ENCODE measurements around the gene ENTPD6.
"Not testable (repeated sequence)": the region's sequence is repeated elsewhere in the genome, so short reads cannot be mapped to it uniquely, and the experiment has no call there.

ENTPD6 gene

GRCh38 chr20:25257130-25257529 is 61.6 kb downstream of the ENTPD6 start:
- no peak for DNase-seq (ENCODE audit: low read depth)

GRCh38 chr20:25257756-25258475 is 62.4 kb downstream of the ENTPD6 start:
- no peak for DNase-seq (ENCODE audit: low read depth)

DNA sequence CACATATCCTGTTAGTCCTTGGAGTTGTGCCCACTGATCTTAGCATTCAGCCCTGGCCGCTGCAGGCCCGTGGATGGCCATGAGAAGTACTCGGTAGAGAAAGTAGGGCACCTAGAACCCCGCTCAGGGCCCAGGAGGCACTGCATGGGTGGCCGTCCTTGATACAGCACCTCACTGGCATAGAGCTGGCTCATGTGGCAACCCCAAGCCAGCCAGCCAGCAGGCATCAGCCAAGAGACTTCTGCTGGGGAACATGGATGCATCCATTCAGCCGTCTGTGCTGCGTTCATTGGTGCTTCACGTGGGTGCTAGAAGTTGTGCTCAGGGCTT is 62.9 kb downstream of the ENTPD6 start:
- DNase-seq (ENCODE audit: low read depth) = no peak

GRCh38 chr20:25258828-25259227 is 63.3 kb downstream of the ENTPD6 start:
- no peak for DNase-seq (ENCODE audit: low read depth)

GRCh38 chr20:25259358-25259757 is 63.8 kb downstream of the ENTPD6 start:
- DNase-seq (ENCODE audit: low read depth) = no peak

DNA sequence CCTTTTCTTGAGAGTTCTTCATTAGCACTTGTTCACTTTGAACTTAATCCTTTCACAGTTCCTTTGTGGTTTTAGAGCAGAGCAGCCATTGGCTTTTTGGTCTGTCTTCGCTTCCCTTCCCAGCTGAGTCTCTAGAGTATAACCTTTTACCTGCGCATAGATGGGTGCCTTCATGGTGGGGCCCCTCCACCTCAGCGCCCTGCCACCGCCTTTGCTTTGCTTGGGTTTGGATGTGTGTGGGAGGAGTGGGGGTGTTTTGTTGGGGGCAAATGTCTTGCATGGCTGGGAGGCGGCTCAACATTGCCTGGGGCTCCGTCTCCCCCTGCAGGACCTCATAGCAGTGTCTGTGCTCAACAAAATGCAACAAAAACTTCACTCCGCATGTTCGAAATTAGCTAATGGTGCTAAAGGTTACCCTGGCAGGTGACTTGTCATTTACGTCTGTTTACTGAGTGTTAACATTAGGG is 64.3 kb downstream of the ENTPD6 start:
- no peak for DNase-seq (ENCODE audit: low read depth)

- not testable (repeated sequence) for DNase-seq (ENCODE audit: low read depth)
These were observed 65.4 kb downstream of the ENTPD6 start for GRCh38 chr20:25260770-25261437.

DNA sequence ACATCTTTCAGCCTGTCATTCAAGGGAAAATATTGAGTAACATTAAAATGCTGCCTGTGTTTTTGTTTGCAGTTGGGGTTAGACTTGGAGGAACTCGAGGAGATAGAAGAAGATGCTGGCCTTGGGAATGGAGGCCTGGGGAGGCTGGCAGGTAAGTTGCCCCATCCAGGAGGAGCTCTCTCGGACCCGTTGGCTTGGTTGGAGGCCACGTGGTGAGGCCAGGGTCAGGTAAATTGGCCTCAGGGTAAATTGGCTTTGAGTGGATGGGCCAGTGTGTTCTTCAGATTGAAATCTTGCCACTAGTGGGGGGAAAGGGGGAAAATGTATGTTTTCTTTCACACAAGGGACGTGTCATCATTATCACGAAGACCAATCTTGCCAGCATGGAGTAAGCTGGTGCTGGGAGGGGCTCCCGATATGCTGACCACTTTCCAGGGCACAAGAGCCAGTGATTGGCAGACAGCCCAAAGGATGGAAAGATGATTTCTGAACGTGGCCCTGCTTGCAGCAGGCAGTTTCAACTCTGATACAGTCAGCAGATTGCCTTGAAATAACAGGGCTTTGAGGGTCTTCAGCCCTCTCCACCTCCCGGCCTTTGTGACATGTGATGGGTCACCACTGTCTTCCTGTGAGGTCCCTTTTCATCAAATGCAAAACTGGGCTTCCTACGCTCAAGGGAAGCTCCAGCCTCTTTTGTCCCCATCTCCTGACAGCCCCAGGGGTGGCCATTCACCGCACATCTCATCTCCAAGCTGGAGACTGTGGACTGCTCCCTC is 73.7 kb downstream of the ENTPD6 start:
- DNase-seq (ENCODE audit: low read depth) = no peak

- no peak for DNase-seq (ENCODE audit: low read depth)
These were observed 74.3 kb downstream of the ENTPD6 start for GRCh38 chr20:25269833-25270170.

DNA sequence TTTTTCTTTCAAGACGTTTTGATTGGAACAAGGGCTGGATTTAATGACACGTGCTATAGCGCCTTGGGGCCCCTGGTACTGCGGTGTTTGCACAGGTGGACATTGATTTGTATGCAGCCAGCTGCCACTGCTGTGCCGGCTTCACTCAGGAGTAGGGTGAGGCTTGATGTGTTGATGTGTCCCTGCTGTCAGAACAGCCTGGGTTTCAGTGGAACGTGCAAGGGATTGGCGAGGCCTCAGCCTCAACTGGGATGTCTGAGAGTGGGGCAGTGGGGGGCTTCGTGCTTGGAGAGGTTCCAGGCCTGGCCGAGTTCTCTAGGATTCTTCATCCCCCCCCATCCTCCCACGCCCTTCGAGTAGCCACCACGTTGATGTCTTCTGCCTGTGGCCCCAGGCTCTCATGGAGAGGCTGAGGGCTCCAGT is 75.3 kb downstream of the ENTPD6 start:
- no peak for DNase-seq (ENCODE audit: low read depth)

- DNase-seq (ENCODE audit: low read depth) = no peak
These were observed 76.1 kb downstream of the ENTPD6 start for GRCh38 chr20:25271486-25272222.

GRCh38 chr20:25272223-25273000 is 76.9 kb downstream of the ENTPD6 start:
- DNase-seq (ENCODE audit: low read depth) = peak; percentile 52

- DNase-seq (ENCODE audit: low read depth) = no peak
These were observed 77.5 kb downstream of the ENTPD6 start for GRCh38 chr20:25273046-25273445.

GRCh38 chr20:25273541-25274358 is 78.2 kb downstream of the ENTPD6 start:
- DNase-seq (ENCODE audit: low read depth) = no peak

- no peak for DNase-seq (ENCODE audit: low read depth)
These were observed 79.0 kb downstream of the ENTPD6 start for GRCh38 chr20:25274481-25274880.

GRCh38 chr20:25274891-25275812 is 79.6 kb downstream of the ENTPD6 start:
- no peak for DNase-seq (ENCODE audit: low read depth)

DNA sequence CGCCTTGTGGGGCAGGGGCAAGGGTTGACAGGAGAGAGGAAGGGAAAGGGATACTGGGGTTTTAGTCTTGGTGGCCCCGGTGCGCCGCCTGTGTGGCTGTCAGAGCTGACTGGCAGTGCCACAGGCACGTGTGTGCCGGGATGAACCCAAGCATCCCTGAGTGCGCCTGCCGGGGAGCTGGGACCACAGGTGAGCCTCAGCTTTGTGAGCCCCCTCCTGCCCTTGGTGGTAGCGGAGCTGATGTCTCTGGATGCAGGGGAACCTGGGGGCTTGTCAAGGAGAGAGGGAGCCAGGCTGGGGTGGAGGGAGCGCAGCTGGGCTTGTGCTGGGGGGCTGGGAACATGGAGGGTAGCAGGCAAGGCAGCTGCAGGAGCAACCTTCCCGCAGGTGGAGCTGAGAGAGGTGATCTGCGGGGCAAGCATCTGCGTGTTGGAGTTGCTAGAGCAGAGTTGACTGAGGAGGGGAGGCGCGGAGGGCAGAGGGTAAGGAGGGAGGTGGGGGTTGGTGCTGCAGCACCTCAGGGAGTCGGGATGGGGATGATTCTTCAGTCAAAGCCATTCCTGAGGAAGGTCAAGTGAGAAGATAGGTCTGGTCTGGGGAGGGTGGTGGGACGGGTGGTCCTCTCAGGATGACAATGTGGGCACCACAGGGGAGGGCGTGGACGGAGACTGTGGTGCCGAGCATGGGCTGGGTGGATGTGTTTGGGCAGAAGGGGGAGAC is 80.5 kb downstream of the ENTPD6 start:
- no peak for DNase-seq (ENCODE audit: low read depth)
